Heart left ventricle (tissue), 13 donors: ENCODE data around the gene OPCML.

Experiments
- CTCF ChIP-seq, 12 donors: fragments of 200-600 bp; sonication (generic) in 4 of 12; IDR thresholded peaks; one replicate each; pipeline versions ENCODE4 v1.5.0 to v1.8.0; 2018 to 2022; ENCODE audit warnings: antibody characterized with exemption in 12 of 12, mild to moderate bottlenecking in 5 of 12
- POLR2A ChIP-seq, 2 donors: fragments of 450-650 bp; IDR thresholded peaks; one replicate each; pipeline ENCODE4 v1.6.1; 2017; ENCODE audit warnings: antibody characterized with exemption in 2 of 2, mild to moderate bottlenecking in 2 of 2, moderate library complexity in 2 of 2
- donor health status: ischemic (EF 13 %, LVEDD 7.1; RV severe dilation, severe dysfunction).
- donor health status: DM: no; HTN: yes; CAD: no.
- donor health status: DM: no; HTN: no; CAD: no.
- donor health status: ischemic (EF 25% LVEDD 6.9; RV normal size, moderate dysfunction).
- donor health status: ischemic (EF 25% LVEDD 5.7; RV mildly dilated, moderate dysfunction).
- donor health status: ischemic (EF 35%, LVEDD 5.7; RV mildly dilated, moderate dysfunction).
- donor health status: nonischemic (EF 11% LVEDD 7.7; RV severe dilation, severe dysfunction).
- donor health status: DM: yes; HTN: yes; CAD: no.
- donor health status: PGD.
- donor health status: ischemic (EF 29% LVEDD 5.4; RV normal size, mild dysfunction).
- donor health status: nonischemic (EF 23%, LVEDD 6.1; RV moderate dilation, normal function).

GRCh38 chr11:133012803-133013202 lies 519.5 kb downstream of the OPCML start:
- TF ChIP-seq POLR2A (IDR thresholded peaks at IDR 0.05) (no peak), CTCF (IDR thresholded peaks at IDR 0.05) (no peak)
